Measurements from ENCODE around the gene AFF3. TPM values are rescaled to one million over a fixed set of nuclear protein-coding genes. Genes with fewer than 3 reads are reported as not detected.

The AFF3 gene
- total RNA-seq, 4 donors from 2014 or later, result 5.3 to 216 (median 12.5) TPM

GRCh38 chr2:100045000-100045399 lies 97.4 kb downstream of the AFF3 start:
- Histone ChIP-seq H3K36me3 (no peaks in the 10 kb centered on the region), H3K27me3 (no peaks in the 10 kb centered on the region), H3K27ac (no peak overlapping the region), H3K9me3 (no peaks in the 10 kb centered on the region), H3K4me3 (no peak overlapping the region), H3K4me1 (no peaks in the 10 kb centered on the region)
- no peak for DNase-seq
- TF ChIP-seq POLR2A (IDR thresholded peaks at IDR 0.05) (no peak), CTCF (IDR thresholded peaks at IDR 0.05) (no peak)

GRCh38 chr2:100043891-100044255 lies 98.5 kb downstream of the AFF3 start:
- H3K27ac ChIP-seq, result no peak overlapping the region

GRCh38 chr2:100043081-100043890 lies 99.1 kb downstream of the AFF3 start:
- TF ChIP-seq POLR2A (IDR thresholded peaks at IDR 0.05) (no peak), CTCF (IDR thresholded peaks at IDR 0.05) (no peak)
- Histone ChIP-seq H3K4me1 (no peaks in the 10 kb centered on the region), H3K9me3 (no peaks in the 10 kb centered on the region), H3K36me3 (no peaks in the 10 kb centered on the region), H3K27ac (no peak overlapping the region), H3K4me3 (no peak overlapping the region), H3K27me3 (no peaks in the 10 kb centered on the region)
- DNase-seq, result no peak

More at GRCh38 chr2:100043891-100044255, 98.5 kb downstream of the AFF3 start:
- Histone ChIP-seq H3K36me3 (no peaks in the 10 kb centered on the region), H3K4me1 (no peaks in the 10 kb centered on the region), H3K4me3 (no peak overlapping the region), H3K9me3 (no peaks in the 10 kb centered on the region), H3K27me3 (no peaks in the 10 kb centered on the region)
- no peak for DNase-seq
- TF ChIP-seq POLR2A (IDR thresholded peaks at IDR 0.05) (no peak), CTCF (IDR thresholded peaks at IDR 0.05) (no peak)

DNA sequence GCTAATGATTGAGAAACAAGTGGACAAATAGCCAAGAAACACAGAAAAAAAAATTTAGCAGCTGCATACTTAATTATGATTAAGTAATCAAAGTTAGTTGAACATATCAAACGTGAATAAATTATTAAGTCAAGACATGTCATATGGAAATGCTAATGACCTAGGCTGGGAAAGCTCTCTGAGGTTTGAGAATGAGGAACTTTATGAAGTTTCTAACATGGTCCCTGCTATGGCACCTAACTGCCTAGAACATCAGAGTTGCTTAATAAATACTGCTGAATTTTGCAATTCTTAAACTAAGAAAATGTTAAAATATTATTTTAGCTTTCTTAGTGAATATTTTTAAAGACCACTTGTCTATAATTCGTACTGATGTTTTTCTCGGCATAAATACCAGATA lies 99.8 kb downstream of the AFF3 start:
- TF ChIP-seq POLR2A (IDR thresholded peaks at IDR 0.05) (no peak), CTCF (IDR thresholded peaks at IDR 0.05) (no peak)
- Histone ChIP-seq H3K36me3 (no peaks in the 10 kb centered on the region), H3K4me3 (no peak overlapping the region), H3K27me3 (no peaks in the 10 kb centered on the region), H3K4me1 (no peaks in the 10 kb centered on the region), H3K9me3 (no peaks in the 10 kb centered on the region), H3K27ac (no peak overlapping the region)
- no peak for DNase-seq

DNA sequence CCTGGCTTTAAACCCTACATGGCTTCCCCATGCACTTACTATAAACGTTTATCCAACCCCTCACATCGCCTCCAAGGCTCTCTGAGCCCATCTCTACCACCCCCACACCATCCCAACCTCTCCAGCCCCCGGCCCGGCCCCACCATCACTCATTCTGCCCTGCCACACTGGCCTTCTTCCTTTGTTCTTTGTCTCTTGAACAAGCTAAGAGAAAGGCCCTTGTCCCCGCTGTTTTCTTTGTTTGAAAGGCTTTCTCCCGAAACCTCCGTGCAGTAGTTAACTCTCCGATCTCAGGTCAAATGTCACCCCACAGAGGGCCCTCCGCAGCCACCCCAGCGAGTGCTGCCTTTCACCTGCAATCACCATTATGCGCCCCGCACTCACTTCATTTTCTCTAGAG lies 100.4 kb downstream of the AFF3 start:
- no peaks in the 10 kb centered on the region for H3K9me3 ChIP-seq
- no peaks in the 10 kb centered on the region for H3K27me3 ChIP-seq
- no peak for DNase-seq
- H3K36me3 ChIP-seq, result no peaks in the 10 kb centered on the region
- no peak overlapping the region for H3K27ac ChIP-seq
- no peaks in the 10 kb centered on the region for H3K4me1 ChIP-seq
- TF ChIP-seq CTCF (IDR thresholded peaks at IDR 0.05) (no peak), POLR2A (IDR thresholded peaks at IDR 0.05) (no peak)
- H3K4me3 ChIP-seq, result no peak overlapping the region
